ENCODE data around the gene ZFPM1. TPM values are rescaled to one million over a fixed set of nuclear protein-coding genes. Genes with fewer than 3 reads are reported as not detected.

Gene ZFPM1
- total RNA-seq, 4 donors from 2014 or later, result 0.31 to 0.71 (median 0.56) TPM

- intact Hi-C loops (cut with DNase I; ENCODE audit: low total_unique reads) (no loop called here), in situ Hi-C loops (cut with MboI; ENCODE audit: low sequenced_read_pairs in 4 of 4) (no loop called here)
- Histone ChIP-seq H3K4me3 (no peak overlapping the region), H3K4me1 (no peaks in the 10 kb centered on the region), H3K9me3 (peaks cover 0 to 6% (median 0%) of the 10 kb centered on the region in 3 donors), H3K27ac (no peak overlapping the region), H3K27me3 (peaks cover 20 to 40% (median 27%) of the 10 kb centered on the region in 3 donors), H3K36me3 (no peaks in the 10 kb centered on the region)
- ATAC-seq (no peak), DNase-seq (no peak)
- TF ChIP-seq POLR2A (IDR thresholded peaks at IDR 0.05) (no peak), CTCF (IDR thresholded peaks at IDR 0.05 in 4 of 5, conservative IDR thresholded peaks at IDR 0.05 in 1 of 5) (no peak)
Observed at GRCh38 chr16:88545781-88546180, 92.7 kb downstream of the ZFPM1 start.

GRCh38 chr16:88548131-88548874, 95.2 kb downstream of the ZFPM1 start:
- Histone ChIP-seq H3K9me3 (no peaks in the 10 kb centered on the region), H3K4me3 (no peak overlapping the region), H3K4me1 (no peaks in the 10 kb centered on the region), H3K36me3 (no peaks in the 10 kb centered on the region), H3K27ac (no peak overlapping the region), H3K27me3 (peaks cover 8 to 19% (median 11%) of the 10 kb centered on the region in 3 donors)
- TF ChIP-seq CTCF (IDR thresholded peaks at IDR 0.05 in 4 of 5, conservative IDR thresholded peaks at IDR 0.05 in 1 of 5) (no peak), POLR2A (IDR thresholded peaks at IDR 0.05) (no peak)
- ATAC-seq (no peak), DNase-seq (no peak)
- intact Hi-C loops (cut with DNase I; ENCODE audit: low total_unique reads), result no loop called here
- in situ Hi-C loops (cut with MboI; ENCODE audit: low sequenced_read_pairs in 4 of 4), result no loop called here

GRCh38 chr16:88548985-88549384, 95.9 kb downstream of the ZFPM1 start:
- H3K27me3 ChIP-seq, result peaks cover 4 to 19% (median 8%) of the 10 kb centered on the region in 3 donors
- H3K27ac ChIP-seq, result no peak overlapping the region
- H3K9me3 ChIP-seq, result no peaks in the 10 kb centered on the region
- ATAC-seq (no peak), DNase-seq (no peak)
- no peaks in the 10 kb centered on the region for H3K4me1 ChIP-seq
- in situ Hi-C loops (cut with MboI; ENCODE audit: low sequenced_read_pairs in 4 of 4), result no loop called here
- H3K4me3 ChIP-seq, result no peak overlapping the region
- TF ChIP-seq CTCF (IDR thresholded peaks at IDR 0.05 in 4 of 5, conservative IDR thresholded peaks at IDR 0.05 in 1 of 5) (no peak), POLR2A (IDR thresholded peaks at IDR 0.05) (no peak)
- intact Hi-C loops (cut with DNase I; ENCODE audit: low total_unique reads), result no loop called here
- H3K36me3 ChIP-seq, result no peaks in the 10 kb centered on the region

- H3K27me3 ChIP-seq, result peaks cover 0 to 18% (median 8%) of the 10 kb centered on the region in 3 donors
- no peak overlapping the region for H3K4me3 ChIP-seq
- H3K9me3 ChIP-seq, result no peaks in the 10 kb centered on the region
- no peak for ATAC-seq
- H3K4me1 ChIP-seq, result no peaks in the 10 kb centered on the region
- no peaks in the 10 kb centered on the region for H3K36me3 ChIP-seq
- no peak overlapping the region for H3K27ac ChIP-seq
- in situ Hi-C loops (cut with MboI; ENCODE audit: low sequenced_read_pairs in 4 of 4) (loop anchor here in 2 of 4 donors (25.0 kb wide), 2 partner anchors 112 to 787 kb away; partner anchors contain the start of gene KLHDC4 (in 1 of the 2)), intact Hi-C loops (cut with DNase I; ENCODE audit: low total_unique reads) (no loop called here)
- no peak for TF ChIP-seq POLR2A (IDR thresholded peaks at IDR 0.05)
- TF ChIP-seq CTCF (IDR thresholded peaks at IDR 0.05 in 4 of 5, conservative IDR thresholded peaks at IDR 0.05 in 1 of 5), result no peak
- no peak for DNase-seq
Observed at GRCh38 chr16:88549671-88550245, 96.7 kb downstream of the ZFPM1 start.
